ENCODE data around the gene GALC.

Gene GALC

DNA sequence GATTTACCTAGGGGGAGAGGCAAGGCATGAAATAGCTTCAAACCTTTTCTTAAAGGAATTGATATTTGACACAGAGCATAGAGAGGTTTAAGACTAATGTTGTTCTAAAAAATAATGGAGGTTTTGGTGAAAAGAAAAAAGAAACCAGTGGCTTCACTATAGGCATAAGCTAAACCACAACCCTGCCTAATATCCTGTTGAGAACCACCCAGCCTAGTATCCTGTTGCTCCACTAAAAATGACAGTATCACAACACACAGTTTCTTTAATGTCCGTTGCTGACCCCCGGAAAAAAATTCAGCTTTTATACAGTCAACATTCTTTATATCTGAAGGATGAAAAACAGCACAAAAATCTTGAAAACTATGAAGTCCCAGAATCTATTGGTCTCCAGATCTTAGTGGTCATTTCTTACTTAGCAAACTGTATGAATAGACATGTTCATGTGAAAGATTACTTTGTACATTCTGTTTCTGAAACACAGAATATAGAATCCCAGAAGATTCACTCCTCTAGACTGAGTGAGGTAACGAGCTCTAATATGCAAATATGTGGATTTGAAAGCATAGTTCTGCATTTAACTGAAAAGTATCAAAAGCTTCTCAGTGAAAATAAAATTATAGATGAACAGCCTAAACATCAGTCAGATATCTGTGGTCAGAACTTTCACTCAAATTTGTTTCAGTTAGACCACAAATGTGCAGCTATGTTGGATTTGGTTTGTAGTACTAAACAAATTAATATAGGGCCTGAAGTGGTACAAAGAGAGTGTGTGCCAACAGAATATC is 40.5 kb downstream of the GALC start:
- DNase-seq, result no peak

DNA sequence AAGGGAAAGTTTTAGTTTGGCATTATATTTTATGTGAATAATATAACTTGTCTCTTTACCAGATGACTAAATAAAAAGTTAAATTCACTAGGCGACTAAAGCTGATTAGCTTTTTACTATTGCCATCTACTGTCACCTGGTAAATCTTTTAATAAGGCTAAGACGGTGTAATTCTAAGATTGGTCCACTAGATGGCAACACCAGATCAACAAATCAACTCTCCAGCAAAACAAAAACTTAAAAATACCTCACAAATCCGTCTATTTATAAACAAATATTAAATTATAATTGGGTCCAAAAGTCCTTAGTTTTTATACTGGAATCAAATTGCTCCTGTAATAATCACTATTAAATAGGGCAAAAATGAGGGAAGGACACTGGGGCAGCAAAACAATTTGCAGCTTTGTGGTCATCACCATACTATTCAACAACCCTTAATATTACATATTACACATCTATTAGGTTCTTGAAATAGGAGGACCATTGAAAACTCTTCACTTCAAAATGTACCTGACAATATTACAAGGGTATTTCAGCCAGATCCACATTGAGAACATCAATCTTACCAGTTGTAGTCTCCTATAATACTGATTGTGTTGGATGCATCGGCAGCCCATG is 47.9 kb downstream of the GALC start:
- no peak for DNase-seq

DNA sequence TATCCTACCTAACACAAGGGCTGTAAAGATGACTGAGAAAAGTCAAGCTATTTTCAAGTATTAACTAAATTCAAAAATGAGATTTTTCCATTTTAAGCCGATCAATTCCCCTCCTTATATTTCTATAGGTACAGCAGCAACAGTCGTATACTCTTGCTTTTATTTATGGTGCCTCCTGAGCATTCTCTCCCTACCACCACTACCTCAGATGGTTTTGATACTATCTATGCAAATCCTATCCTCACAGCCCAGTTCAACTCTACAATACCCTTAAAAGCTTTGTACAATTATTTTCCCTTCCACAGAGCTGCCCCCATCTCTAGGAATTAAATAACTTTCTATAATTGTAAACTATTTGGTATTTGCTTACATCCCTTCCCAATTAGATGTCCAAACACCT is 52.1 kb downstream of the GALC start:
- no peak for DNase-seq

DNA sequence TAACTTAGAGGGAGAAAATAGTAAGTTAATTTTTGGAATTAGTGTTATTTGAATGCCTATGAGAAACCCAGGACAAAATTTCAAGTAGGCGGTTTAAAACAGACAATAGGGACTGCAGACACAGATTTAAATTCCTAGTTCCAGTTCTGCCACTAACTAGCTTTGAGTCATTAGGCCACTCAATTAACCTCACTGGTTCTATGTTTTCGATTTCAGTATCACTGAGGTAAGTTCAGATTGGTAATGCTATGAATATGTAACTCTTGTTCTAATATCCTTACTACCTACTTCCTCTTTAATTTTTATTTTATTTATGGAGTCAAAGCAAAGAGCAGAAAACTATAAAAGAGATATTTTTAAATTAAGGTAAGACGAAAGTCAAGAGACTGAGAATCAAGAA is 52.6 kb downstream of the GALC start:
- DNase-seq, result no peak

DNA sequence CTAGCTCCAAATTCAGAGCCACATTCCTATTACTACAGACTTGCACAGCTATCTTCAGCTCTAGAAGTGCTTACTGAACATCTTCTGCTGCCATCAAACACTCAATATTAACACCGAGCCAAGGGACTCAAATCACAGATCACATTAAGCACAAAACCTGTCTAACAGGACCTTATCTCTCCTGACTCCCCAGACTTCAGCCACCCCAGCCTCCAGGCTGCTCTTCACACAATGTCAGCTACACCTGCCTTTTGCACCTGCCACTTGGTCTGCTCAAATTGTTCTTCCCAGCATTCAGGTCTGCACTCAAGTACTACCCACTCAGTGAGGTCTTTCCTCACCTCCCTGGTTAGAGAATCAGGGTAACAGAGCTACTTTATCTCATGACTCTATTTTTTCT is 57.1 kb downstream of the GALC start:
- DNase-seq, result no peak

DNA sequence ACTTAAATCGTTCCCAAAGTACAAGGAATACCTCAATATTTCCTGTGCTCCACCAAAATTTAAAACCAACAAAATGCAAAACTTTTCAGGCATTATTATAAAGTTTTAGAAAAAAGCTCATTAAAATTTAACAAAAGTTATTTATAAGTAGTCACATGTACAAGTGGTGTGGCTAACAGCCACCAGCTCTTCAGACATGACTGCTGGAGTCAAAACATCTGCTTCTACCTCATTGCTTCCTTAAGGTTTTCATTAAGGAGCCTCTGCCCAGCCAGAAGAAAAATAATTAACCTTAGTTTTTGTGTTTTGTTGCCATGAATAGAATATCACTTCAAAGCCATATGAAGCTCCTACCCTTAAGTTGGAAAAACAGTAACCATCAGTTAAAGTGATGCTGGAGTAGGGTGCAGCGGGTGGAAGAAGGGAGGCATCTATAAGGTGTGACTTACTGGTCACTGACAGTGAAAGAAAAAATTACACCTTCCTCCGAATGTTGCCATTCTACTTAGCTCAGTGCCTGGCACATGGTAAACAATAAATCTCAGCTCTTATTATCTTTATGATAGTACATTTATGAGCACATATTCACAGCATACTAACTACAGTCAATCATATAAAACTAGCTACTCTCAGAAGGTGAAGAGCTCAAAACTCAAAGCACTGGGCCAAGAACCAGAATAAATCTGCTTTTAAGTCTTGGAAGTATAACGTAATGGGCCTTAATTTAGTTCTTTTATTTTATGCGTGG is 57.7 kb downstream of the GALC start:
- no peak for DNase-seq

DNA sequence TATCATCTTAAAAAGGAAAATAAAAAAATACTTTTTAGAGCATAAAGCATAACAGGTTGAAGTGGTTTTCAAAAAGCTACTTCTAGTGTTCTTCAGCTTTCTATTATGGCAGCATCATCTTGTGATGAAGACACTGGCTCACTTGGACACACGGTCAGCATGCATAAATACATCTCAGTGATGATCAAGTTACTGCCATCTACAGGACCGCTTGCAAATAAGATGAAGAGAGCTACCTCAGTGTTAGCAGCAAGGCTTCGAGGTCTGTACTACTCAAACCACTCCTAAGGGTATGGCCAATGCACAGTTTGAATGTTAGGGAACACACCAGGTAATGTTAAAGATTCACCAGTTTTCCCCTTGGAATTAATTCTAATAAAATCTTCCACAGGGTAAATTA is 58.8 kb downstream of the GALC start:
- no peak for DNase-seq

DNA sequence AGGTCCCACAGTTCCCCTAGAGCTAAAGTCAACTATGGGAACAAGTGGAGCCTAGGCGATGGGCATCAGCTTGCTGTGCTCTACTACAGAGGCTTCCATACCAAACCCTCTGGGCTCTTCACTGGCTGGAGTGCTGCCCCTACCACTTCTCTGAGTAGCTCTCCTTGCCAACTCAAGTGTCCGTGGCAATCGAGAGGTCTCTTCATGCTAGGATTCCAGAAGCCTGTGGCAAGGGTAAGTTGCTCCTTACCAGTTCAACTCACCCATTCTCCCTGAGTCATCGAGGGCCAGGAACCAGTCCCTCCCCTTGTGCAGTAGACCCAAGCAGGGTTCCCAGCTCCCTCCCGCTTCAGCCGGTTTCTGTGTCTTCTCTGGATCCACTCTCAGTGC is 76.1 kb downstream of the GALC start:
- DNase-seq, result no peak

DNA sequence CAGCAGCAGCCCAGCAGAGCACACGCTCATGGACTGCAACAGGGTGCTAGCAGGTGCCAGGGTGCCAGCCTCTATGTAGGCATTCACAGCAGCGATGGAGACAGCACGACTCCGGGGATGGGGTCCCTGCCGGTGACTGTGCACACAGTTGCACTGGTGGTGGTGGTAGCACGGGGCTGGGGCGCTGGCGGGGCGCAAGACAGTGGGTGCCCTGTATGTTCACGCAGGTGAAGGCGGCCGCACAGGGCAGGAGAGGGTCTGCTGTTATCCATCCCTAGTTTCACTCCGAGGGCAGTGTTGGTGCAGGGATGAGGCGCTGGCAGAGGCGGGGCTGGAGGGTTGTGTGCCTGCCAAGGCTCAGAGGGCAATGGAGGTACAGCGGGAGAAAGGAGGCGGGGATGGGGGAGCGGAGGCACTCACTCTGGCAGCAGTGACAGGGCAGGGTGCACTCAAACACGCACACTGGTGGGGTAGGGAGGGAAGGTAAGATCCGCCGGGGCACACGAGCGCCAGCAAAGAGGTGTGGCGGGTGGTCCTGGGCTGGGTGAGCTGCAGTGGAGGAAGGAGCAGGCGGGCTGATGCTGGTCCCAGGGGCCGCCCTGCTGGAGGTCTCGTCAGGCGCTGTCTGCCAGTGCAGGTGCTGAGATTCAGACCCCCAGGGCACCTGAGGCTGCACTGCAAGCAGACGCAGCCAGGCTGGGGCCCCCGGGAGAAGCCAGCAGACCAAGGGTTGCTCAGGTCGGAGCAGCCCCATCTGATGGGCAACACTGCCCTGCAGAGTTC is 76.7 kb downstream of the GALC start:
- DNase-seq, result no peak

DNA sequence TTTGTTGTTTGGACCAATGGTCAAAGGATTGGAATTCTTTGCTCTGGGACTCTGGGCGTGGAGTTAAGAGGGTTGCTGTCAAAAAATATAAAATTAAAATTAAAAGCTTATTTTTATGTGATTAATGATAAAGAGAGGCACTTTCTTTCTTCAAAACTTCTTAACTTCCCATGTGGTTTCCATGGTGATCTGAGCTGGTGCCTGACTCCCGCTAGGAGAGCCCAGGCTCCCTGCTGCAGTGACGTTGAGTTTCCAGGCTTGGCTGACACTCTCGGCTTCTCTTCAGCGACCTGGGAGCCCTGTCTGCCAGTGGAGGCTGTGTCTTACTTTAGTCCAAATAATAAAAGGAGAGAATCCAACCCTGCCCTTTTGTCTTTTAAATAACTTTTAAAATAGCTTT is 84.4 kb downstream of the GALC start:
- DNase-seq, result no peak

DNA sequence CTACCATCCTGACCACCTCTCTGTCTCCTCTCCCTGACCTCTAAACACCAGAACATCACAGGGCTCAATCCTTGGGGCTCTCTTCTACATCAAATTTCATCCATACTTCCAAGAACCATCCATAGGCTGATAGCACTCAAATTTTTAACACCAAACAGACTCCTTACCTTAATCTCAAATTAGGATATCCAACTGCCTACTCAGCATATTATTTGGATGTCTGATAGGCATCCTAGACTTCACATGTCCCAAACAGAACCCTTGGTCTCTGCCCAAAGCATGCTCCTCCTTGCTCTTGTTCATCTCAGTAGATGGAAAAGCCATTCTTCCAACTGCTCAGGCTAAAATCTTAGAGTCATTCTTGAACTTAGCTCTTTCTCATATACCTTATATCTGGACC is 91.3 kb downstream of the GALC start:
- DNase-seq, result no peak

DNA sequence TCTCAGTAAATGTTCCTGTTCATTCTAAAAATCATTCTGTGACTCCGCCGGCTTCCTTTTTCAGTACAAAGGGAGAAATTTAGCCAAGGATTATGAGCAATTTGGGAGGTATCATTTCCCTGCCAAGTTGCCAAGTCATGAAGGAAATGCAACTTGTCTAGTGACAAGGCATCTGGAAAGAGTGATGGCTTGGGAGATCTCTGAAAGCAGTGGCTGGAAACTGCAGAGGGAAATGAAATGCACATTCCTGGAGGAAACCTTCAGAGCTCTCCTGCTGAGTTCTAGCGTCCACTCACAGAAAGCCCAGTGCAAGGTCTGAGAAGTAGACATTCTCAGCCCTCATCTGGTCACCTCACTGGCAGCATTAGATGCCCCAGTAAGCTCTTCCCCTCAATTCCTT is 91.7 kb downstream of the GALC start:
- no peak for DNase-seq

DNA sequence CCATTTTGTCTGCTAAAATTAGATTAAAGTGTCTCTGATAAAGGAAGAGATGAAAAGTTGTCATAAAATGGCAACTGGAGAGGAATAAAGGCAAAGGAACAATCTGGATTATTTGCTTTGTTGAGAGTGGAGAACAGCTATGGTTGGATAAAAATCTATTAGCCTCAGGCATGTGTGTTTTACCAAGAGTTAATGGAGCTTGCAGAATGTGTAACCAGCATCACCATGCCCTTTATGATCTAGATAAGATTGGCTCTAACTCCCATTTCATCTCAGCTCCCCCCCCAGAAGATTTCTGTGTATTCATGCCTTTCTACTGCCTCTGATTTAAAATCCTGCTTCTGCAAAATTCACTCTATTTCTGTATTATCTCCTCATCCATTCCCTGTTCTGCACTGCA is 93.8 kb downstream of the GALC start:
- DNase-seq, result no peak

DNA sequence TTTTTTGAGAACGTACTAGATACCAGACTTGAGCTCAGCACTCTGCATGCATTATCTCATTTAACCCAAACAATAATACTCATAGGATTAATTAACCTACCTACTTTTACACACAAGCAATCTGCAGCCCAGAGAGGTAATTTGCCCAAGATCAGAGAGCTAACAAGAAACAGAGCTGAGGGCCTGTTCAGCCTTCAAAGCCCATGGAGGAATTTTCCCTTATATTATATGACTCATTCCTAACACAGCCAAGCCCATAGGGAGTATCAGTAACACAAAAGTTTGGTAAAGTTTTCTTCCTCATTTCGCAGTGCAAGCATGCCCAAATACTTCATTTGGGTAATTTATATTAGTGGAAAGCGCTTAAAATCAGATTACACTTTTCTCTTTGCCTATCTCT is 94.7 kb downstream of the GALC start:
- DNase-seq, result no peak

DNA sequence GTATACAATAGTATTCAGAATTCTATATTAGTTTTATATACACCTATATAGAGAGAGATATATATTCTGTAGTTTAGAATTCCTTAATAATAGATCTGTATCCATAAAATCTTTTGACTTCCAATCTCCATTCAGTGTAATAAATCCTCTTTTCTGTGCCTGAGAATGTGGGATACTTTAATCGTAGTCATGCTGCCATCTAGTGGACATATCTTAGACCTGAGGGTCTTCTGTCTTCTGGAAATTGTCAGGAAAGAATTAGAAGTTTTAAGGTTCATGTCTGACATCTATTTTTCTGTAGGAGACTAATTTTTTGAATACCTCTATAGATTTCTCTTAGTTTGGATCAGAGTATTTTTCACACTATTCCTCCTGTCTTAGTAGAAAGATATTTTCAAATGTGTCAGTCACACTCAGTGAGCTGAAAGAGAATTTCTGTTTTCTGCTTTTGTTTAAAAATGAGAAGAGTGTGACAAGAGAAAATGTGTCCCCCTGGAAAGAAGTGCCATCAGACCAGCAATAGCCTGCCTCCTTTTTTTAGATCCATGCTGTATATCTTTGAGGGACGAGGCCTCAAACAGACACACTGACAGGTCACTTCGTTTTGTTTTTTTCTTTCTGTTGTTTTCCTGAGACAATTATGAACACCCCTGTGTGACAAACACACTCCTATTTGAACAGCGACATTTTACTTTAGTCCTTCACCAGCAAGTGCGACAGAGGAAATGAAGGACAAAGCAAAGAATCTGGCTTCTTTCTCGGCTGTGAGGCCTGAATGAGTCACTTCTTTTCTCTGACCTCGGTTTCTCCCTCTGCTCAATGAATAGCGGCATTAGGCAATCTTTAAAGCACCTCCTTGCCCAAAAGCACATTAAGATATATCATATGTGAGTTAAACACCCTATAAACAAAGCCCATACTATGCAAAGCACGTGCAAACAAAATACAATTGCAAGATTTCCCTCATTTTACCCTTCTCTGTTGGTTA is 96.3 kb downstream of the GALC start:
- no peak for DNase-seq

DNA sequence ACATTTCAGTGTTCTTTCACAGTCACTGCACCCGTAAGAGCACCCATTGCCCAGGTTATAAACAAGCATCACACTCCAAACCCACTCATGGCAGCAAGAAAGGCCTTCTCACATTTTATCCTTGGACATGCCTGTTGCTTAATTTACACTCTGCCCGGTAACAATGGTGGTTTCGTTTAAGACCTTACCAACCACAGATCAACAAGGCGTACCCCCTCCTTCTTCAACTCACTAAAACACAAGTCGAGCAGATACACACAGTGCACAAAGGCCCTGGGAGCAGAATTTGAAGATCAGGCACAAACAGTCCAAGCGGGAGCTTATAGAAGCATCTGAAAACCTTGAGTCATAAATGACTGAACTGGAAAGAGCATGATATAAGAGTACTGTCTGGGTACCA is 98.1 kb downstream of the GALC start:
- DNase-seq, result no peak

DNA sequence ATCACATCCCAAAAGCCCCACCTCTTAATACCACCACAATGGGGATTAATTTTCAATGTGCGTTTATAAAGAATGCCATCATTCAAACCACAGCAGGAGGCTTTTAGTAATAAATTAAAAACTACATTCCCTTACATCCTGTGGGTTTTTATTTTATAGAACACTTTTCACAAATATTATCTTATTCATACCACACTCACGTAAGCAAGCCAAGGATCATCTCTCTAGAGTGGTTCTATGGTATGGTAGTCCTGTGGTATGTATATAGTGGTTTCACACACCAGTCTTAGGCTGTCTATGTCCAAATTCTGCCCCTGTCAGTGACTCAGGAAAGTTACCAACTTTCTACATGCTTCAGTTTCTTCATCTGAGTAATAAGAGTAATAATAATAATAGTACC is 100.2 kb downstream of the GALC start:
- DNase-seq, result no peak

DNA sequence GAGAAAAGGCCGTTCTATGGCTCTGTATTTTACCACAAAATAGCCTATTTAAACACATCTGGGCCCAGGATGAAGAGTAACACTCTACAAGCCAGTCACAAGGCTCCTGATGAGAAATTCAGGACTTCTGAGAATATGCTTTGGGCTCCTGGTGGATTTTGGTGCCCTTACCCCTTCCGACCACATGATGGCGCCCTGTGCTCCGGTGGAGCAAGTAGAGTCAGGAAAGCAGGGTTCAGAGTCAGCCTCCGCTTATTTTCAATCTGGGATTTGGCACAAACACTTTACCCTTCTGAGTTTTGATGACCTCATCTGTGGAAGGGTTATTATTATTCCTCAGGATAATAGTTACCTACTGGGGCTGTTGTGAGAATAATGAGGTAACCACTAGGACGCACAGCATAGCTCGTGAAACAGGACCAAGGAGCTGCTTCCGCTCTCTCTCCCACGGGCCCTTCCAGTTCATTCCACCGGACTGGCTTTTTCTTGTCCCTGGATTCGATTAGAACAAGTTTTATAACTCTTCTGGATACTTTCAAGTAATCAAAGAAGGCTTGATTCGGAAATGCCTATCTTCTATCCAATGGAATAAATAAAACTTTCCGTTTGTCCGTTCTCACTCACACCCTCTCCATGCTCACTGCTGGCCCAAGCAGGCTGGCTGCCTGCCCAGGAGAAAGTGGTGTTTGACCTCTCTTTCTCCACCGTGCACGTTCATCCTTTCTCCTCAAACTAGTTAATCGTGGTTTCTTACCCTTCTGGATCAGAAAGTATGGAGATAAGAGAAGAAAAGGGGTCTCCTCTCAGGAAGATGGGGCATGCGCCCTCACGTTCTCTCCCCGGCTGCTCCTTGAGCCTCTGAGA is 104.6 kb downstream of the GALC start:
- no peak for DNase-seq

DNA sequence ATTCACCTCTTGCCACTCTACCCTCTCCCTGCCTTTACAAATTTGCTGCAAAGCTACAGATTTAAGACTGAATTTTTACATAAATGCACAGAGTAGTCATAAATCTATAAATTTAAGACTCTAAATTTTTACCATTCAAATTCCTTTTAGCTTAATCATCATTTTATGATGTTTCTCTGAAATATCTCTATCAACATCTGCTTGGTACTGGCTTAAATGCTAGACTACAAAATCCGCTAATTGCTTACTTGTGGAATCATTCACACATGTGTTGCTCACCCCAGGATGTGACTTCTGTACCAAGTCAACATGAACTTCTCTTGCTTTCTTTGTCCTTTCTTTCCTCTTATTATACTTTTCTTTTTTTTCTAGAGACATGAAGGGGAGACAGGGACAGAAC is 109.2 kb downstream of the GALC start:
- DNase-seq, result no peak
